ENCODE data around the gene PGAP1. TPM values are rescaled to one million over a fixed set of nuclear protein-coding genes. Genes with fewer than 3 reads are reported as not detected.

Gene PGAP1
- total and polyA plus RNA-seq, 2 of the 8 experiments (the other 6 are each of a cell fraction or from before 2014, with no cell fraction given): 8.3 to 24.1 TPM

GRCh38 chr2:196840171-196840570 is 86.3 kb downstream of the PGAP1 start:
- H2BK20ac ChIP-seq (ENCODE audit: low read length): no peak overlapping the region
- H3K36me3 ChIP-seq (ENCODE audit: control insufficient read depth in 2 of 4, insufficient read depth in 4 of 4, low read length in 3 of 4): peaks cover 0 to 59% (median 4%) of the 10 kb centered on the region in 4 experiments; a peak in 6 of 8 replicates

More at GRCh38 chr2:196840171-196840570, 86.3 kb downstream of the PGAP1 start:
- H2BK12ac ChIP-seq (ENCODE audit: low read depth, low read length): no peak overlapping the region
- no peak overlapping the region for H3K18ac ChIP-seq (ENCODE audit: extremely low read depth, low read length)
- no peaks in the 10 kb centered on the region for H3K4me1 ChIP-seq (replicated peaks in 1 of 4; ENCODE audit: control insufficient read depth in 3 of 4, insufficient read depth in 4 of 4, low read length in 3 of 4)
- no peak overlapping the region for H3K4me2 ChIP-seq (ENCODE audit: insufficient read depth in 1 of 2, low read depth in 2 of 2, low read length in 2 of 2)
- H2BK120ac ChIP-seq (replicated peaks; ENCODE audit: low read depth, low read length): no peak overlapping the region
- no peak overlapping the region for H3K27ac ChIP-seq (ENCODE audit: low read depth, low read length)
- H2AK5ac ChIP-seq (ENCODE audit: low read depth, low read length): no peak overlapping the region
- ChIA-PET CTCF (ENCODE audit: partially characterized antibody) (no interaction called here), POLR2A (ENCODE audit: partially characterized antibody) (no interaction called here)
- no peaks in the 10 kb centered on the region for H4K20me1 ChIP-seq (replicated peaks in 1 of 2; ENCODE audit: control insufficient read depth in 1 of 2, insufficient read depth in 2 of 2, low read length in 2 of 2)
- no peak overlapping the region for H4K91ac ChIP-seq (replicated peaks; ENCODE audit: insufficient read length, low read length)
- no peak overlapping the region for H3K9ac ChIP-seq (replicated peaks in 1 of 4; ENCODE audit: extremely low read depth in 1 of 4, low read depth in 3 of 4, low read length in 3 of 4)
- H4K8ac ChIP-seq (ENCODE audit: extremely low read depth, insufficient read depth, low read length): no peak overlapping the region
- no peak overlapping the region for H2AFZ ChIP-seq (ENCODE audit: low read length)
- no peak overlapping the region for H3K4me3 ChIP-seq (ENCODE audit: extremely low read depth in 1 of 4, insufficient read depth in 2 of 4, low read depth in 3 of 4, low read length in 4 of 4)
- H3K23ac ChIP-seq (ENCODE audit: insufficient read length): no peak overlapping the region
- H4K5ac ChIP-seq (ENCODE audit: insufficient read length, low read depth, low read length): no peak overlapping the region
- no peaks in the 10 kb centered on the region for H3K9me3 ChIP-seq (ENCODE audit: insufficient read depth in 2 of 2, low read depth in 1 of 2, low read length in 1 of 2)
- H3K79me1 ChIP-seq (ENCODE audit: low read depth, low read length): no peaks in the 10 kb centered on the region
- no peak overlapping the region for H3K14ac ChIP-seq (ENCODE audit: insufficient read length)
- H3K27me3 ChIP-seq (replicated peaks in 1 of 4; ENCODE audit: control insufficient read depth in 3 of 4, extremely low read depth in 1 of 4, insufficient read depth in 3 of 4, low read length in 3 of 4): no peaks in the 10 kb centered on the region
- TF ChIP-seq CTBP2 (IDR thresholded peaks at IDR 0.05; ENCODE audit: borderline replicate concordance, insufficient read depth, insufficient read length, low read length): no peak
- no peak for TF ChIP-seq SUZ12 (IDR thresholded peaks at IDR 0.05; ENCODE audit: low read length)
- TF ChIP-seq RNF2 (IDR thresholded peaks at IDR 0.05; ENCODE audit: borderline replicate concordance, low read depth, low read length, missing control alignments, poor library complexity, severe bottlenecking): no peak
- TF ChIP-seq ASH2L (IDR thresholded peaks at IDR 0.05; ENCODE audit: low read length): no peak
- no peak for TF ChIP-seq YY1 (IDR thresholded peaks at IDR 0.05; ENCODE audit: low read depth, low read length)
- TF ChIP-seq TAF7 (optimal IDR thresholded peaks at IDR 0.05; ENCODE audit: borderline replicate concordance, low read depth, low read length): no peak
- TF ChIP-seq, protein P1, sequence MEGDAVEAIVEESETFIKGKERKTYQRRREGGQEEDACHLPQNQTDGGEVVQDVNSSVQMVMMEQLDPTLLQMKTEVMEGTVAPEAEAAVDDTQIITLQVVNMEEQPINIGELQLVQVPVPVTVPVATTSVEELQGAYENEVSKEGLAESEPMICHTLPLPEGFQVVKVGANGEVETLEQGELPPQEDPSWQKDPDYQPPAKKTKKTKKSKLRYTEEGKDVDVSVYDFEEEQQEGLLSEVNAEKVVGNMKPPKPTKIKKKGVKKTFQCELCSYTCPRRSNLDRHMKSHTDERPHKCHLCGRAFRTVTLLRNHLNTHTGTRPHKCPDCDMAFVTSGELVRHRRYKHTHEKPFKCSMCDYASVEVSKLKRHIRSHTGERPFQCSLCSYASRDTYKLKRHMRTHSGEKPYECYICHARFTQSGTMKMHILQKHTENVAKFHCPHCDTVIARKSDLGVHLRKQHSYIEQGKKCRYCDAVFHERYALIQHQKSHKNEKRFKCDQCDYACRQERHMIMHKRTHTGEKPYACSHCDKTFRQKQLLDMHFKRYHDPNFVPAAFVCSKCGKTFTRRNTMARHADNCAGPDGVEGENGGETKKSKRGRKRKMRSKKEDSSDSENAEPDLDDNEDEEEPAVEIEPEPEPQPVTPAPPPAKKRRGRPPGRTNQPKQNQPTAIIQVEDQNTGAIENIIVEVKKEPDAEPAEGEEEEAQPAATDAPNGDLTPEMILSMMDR (IDR thresholded peaks at IDR 0.05; ENCODE audit: control extremely low read depth in 1 of 3, insufficient read depth in 1 of 3, low read depth in 1 of 3, low read length in 3 of 3): no peak
- TF ChIP-seq BRCA1 (IDR thresholded peaks at IDR 0.05; ENCODE audit: low read depth, low read length): no peak
- no peak for TF ChIP-seq CBX8 (IDR thresholded peaks at IDR 0.05; ENCODE audit: borderline replicate concordance, low read depth, low read length)
- TF ChIP-seq EP300 (IDR thresholded peaks at IDR 0.05; ENCODE audit: borderline replicate concordance in 1 of 2, low read depth in 2 of 2, low read length in 2 of 2): no peak
- no peak for TF ChIP-seq RFX5 (IDR thresholded peaks at IDR 0.05; ENCODE audit: borderline replicate concordance, low read depth, low read length)
- no peak overlapping the region for H2BK5ac ChIP-seq (ENCODE audit: low read depth, low read length)
- no peaks in the 10 kb centered on the region for H3K79me2 ChIP-seq (ENCODE audit: control insufficient read depth in 1 of 2, insufficient read depth in 2 of 2, low read length in 2 of 2)
- H2BK15ac ChIP-seq (ENCODE audit: low read length): no peak overlapping the region
- no peak overlapping the region for H3K4ac ChIP-seq (replicated peaks; ENCODE audit: insufficient read length, low read depth, low read length)
- DNase-seq (ENCODE audit: low read depth in 1 of 2, low spot score in 2 of 2) (no peak), FAIRE-seq (no peak)
- H3K56ac ChIP-seq (replicated peaks; ENCODE audit: insufficient read length, low read depth, low read length): no peak overlapping the region
- WGBS, 2 experiments (ENCODE audit: extremely low coverage in 1 of 2, insufficient coverage in 1 of 2, insufficient read length in 1 of 2, insufficient replicate concordance in 2 of 2, low coverage in 1 of 2, low lambda C conversion rate in 2 of 2, missing lambda C conversion rate in 1 of 2): 86% methylated on average over 2 of the region's 2 CpGs; no CpG with 5 or more reads in 1 of the 2 experiments
- H3K23me2 ChIP-seq (ENCODE audit: low read depth, low read length): no peaks in the 10 kb centered on the region

Measured in H1 (cell line).